Endothelial cell of umbilical vein (primary cell): ENCODE measurements around the gene CPEB2. TPM values are rescaled to one million over a fixed set of nuclear protein-coding genes. Genes with fewer than 3 reads are reported as not detected.

ENCODE experiments used
- BruUV-seq: library from RNA; stranded (reverse); fragments of 400-500 nt; replicated peaks from 2 replicates; lab custom pipeline; 2021; lab: Mats Ljungman, UMichigan
- CTCF ChIA-PET: fragments of 300-600, 350-600 bp; sonication (Branson Sonifier 250); formaldehyde crosslinking; loops from one replicate; lab custom pipeline; 2021; ENCODE audit warnings: antibody characterized with exemption, inconsistent platforms; lab: Charles Lee
- POLR2A ChIA-PET: fragments of 300-600, 350-600 bp; sonication (Branson Sonifier 250); formaldehyde crosslinking; loops from one replicate; lab custom pipeline; 2021; ENCODE audit warnings: antibody characterized with exemption, inconsistent platforms; lab: Charles Lee
- DNase-seq: peaks from one replicate; pipeline ENCODE4 v3.0.0-alpha.2; 2011; ENCODE audit warnings: low read depth, low spot score
- FAIRE-seq: peaks from 2 replicates; lab custom pipeline; 2011; peaks lifted over from hg19 to GRCh38; lab: Jason Lieb, UNC
- H2AFZ ChIP-seq: 2 replicates; pipeline ENCODE4 v1.6.0; 2012; ENCODE audit warnings: low read depth, low read length, control low read depth, inconsistent platforms
- H3K27ac ChIP-seq: 2 replicates; pipeline ENCODE4 v1.5.1; 2011; ENCODE audit warnings: low read depth, mild to moderate bottlenecking, control low read depth, low read length, moderate library complexity; ENCODE audit not compliant: insufficient read depth
- H3K27me3 ChIP-seq, 2 experiments: 2 replicates each; pipeline versions ENCODE4 v1.6.0 to v1.6.1; 2011; ENCODE audit warnings: low read length in 2 of 2, mixed read lengths in 1 of 2; ENCODE audit not compliant: control insufficient read depth in 2 of 2, insufficient read depth in 2 of 2
- H3K36me3 ChIP-seq, 2 experiments: 2 replicates in 1 of 2; 3 replicates in 1 of 2; pipeline ENCODE4 v1.5.1; 2011; ENCODE audit warnings: low read length in 2 of 2, mild to moderate bottlenecking in 1 of 2, moderate library complexity in 1 of 2; ENCODE audit not compliant: control insufficient read depth in 2 of 2, insufficient read depth in 2 of 2; ENCODE audit errors: extremely low read depth in 1 of 2
- H3K4me1 ChIP-seq: 3 replicates; pipeline ENCODE4 v1.5.1; 2011; ENCODE audit warnings: mild to moderate bottlenecking, low read length; ENCODE audit not compliant: control insufficient read depth, insufficient read depth; ENCODE audit errors: extremely low read depth
- H3K4me2 ChIP-seq: 2 replicates; pipeline ENCODE4 v1.6.1; 2011; ENCODE audit warnings: low read length, control low read depth, mixed read lengths; ENCODE audit not compliant: insufficient read depth
- H3K4me3 ChIP-seq, 3 experiments: fragments of 200-600 bp in 1 of 3; sonication (generic), shearing (Covaris generic) in 1 of 3; replicated peaks in 1 of 3; 2 replicates each; pipeline ENCODE4 v1.5.1; 2011 to 2016; ENCODE audit warnings: control low read depth in 3 of 3, low read length in 3 of 3, mild to moderate bottlenecking in 2 of 3, inconsistent platforms in 1 of 3, low read depth in 1 of 3, moderate library complexity in 1 of 3; ENCODE audit not compliant: insufficient read depth in 1 of 3
- H3K79me2 ChIP-seq: 2 replicates; pipeline ENCODE4 v1.6.0; 2012; ENCODE audit warnings: low read length, inconsistent platforms; ENCODE audit not compliant: control insufficient read depth, insufficient read depth
- H3K9ac ChIP-seq: replicated peaks from 2 replicates; pipeline ENCODE3; 2011; ENCODE audit warnings: low read length, control low read depth; ENCODE audit not compliant: insufficient read depth; ENCODE audit errors: extremely low read depth
- H3K9me1 ChIP-seq: replicated peaks from 3 replicates; pipeline ENCODE4 v1.6.0; 2011; ENCODE audit warnings: mild to moderate bottlenecking, low read length; ENCODE audit not compliant: control insufficient read depth, insufficient read depth; ENCODE audit errors: extremely low read depth
- H3K9me3 ChIP-seq: replicated peaks from 2 replicates; pipeline ENCODE4 v1.5.1; 2012; ENCODE audit warnings: low read length, inconsistent platforms; ENCODE audit not compliant: control insufficient read depth, insufficient read depth
- H4K20me1 ChIP-seq: replicated peaks from 2 replicates; pipeline ENCODE3; 2011; ENCODE audit warnings: mild to moderate bottlenecking, low read length; ENCODE audit not compliant: control insufficient read depth, insufficient read depth; ENCODE audit errors: extremely low read depth
- EZH2 ChIP-seq: IDR thresholded peaks from 2 replicates; pipeline ENCODE4 v1.6.1; 2012; ENCODE audit warnings: borderline replicate concordance, low read depth, mild to moderate bottlenecking, moderate library complexity, low read length, inconsistent platforms; ENCODE audit not compliant: severe bottlenecking
- FOS ChIP-seq: IDR thresholded peaks from 2 replicates; pipeline ENCODE4 v1.6.1; 2011; ENCODE audit warnings: mild to moderate bottlenecking, low read length, moderate library complexity, borderline replicate concordance; ENCODE audit not compliant: insufficient read depth
- GATA2 ChIP-seq: IDR thresholded peaks from 2 replicates; pipeline ENCODE4 v1.7.0; 2011; ENCODE audit warnings: low read depth, mild to moderate bottlenecking, moderate library complexity, mixed read lengths, low read length; ENCODE audit not compliant: insufficient read length, insufficient read depth
- JUN ChIP-seq: IDR thresholded peaks from 2 replicates; pipeline ENCODE4 v1.6.1; 2011; ENCODE audit warnings: borderline replicate concordance, low read depth; ENCODE audit not compliant: insufficient read length, insufficient read depth
- MYC ChIP-seq: IDR thresholded peaks from one replicate; pipeline ENCODE4 v1.6.1; 2011; ENCODE audit warnings: mild to moderate bottlenecking, low read depth, low read length
- POLR2A ChIP-seq: IDR thresholded peaks from 2 replicates; pipeline ENCODE4 v1.6.1; 2012; ENCODE audit warnings: low read depth, mild to moderate bottlenecking, control low read depth, low read length
- POLR2AphosphoS5 ChIP-seq: IDR thresholded peaks from 2 replicates; pipeline ENCODE4 v1.6.1; 2012; ENCODE audit warnings: low read depth, mild to moderate bottlenecking, control low read depth, low read length, moderate library complexity; ENCODE audit not compliant: insufficient read depth
- dilution Hi-C: fragments of 300-500 bp; cut with MboI; formaldehyde crosslinking; loops from one replicate; pipeline ENCODE4 v1.15.0; 2019; ENCODE audit warnings: low sequenced_read_pairs; ENCODE audit not compliant: extremely low pct_ligation_motif_present
- intact Hi-C: fragments of 100-400 bp; cut with micrococcal nuclease; formaldehyde crosslinking; loops from one replicate; pipeline ENCODE4 v1.10.0; 2022
- polyA plus RNA-seq, 4 experiments: library from polyadenylated mRNA; depleted of rRNA in 3 of 4; stranded (reverse) in 3 of 4; unstranded in 1 of 4; fragments of >200 nt; gene quantifications; 2 replicates each; pipeline versions ENCODE4 v1.2.1 to v1.2.3, GENCODE V29; 2011 to 2012; ENCODE audit warnings: missing spikeins in 1 of 4
- total RNA-seq: library from RNA; stranded (reverse); gene quantifications from 2 replicates; pipeline ENCODE4 v1.2.3, GENCODE V29; 2021
- TF ChIP-seq, protein P1 (sequence below), 2 donors: IDR thresholded peaks; 1 replicate in 1 of 2; 2 replicates in 1 of 2; pipeline ENCODE4 v1.5.1; 2011; ENCODE audit warnings: low read length in 2 of 2, mild to moderate bottlenecking in 2 of 2, moderate library complexity in 2 of 2, control low read depth in 1 of 2, inconsistent platforms in 1 of 2, low read depth in 1 of 2; ENCODE audit not compliant: insufficient read depth in 1 of 2; ENCODE audit errors: extremely low read depth in 1 of 2
- TF ChIP-seq, protein P2 (sequence below): IDR thresholded peaks from 2 replicates; pipeline ENCODE4 v1.6.1; 2011; ENCODE audit not compliant: insufficient read depth, insufficient read length

CPEB2 gene
- total and polyA plus RNA-seq, 2 donors (not counting 3 experiments of a cell fraction or from before 2014, with no cell fraction given): 2.8 to 11.7 TPM

DNA sequence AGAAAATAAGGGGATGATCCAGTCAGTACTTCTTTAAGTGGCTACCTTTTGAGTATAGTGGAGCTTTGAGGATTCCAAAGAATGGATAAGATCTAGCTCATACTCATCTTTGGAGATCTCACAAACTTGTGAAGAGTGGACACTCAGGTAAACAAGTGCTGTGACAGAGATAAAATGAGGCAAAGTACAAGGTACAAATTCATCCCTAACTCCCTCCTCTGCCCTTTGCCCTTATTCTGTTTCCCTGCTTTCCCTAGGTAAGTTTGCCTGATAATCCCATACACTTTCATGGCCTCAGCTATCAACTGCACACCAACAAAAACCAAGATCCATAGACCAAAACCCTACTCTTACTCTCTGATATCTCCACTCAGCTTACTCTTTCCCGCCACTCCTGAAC lies 16.4 kb upstream of the CPEB2 start:
- no peaks in the 10 kb centered on the region for H4K20me1 ChIP-seq
- dilution Hi-C loops: no loop called here
- DNase-seq (no peak), FAIRE-seq (no peak)
- POLR2A ChIA-PET: no interaction called here
- no peaks in the 10 kb centered on the region for H3K36me3 ChIP-seq
- no peak overlapping the region for H2AFZ ChIP-seq
- TF ChIP-seq, protein P1, sequence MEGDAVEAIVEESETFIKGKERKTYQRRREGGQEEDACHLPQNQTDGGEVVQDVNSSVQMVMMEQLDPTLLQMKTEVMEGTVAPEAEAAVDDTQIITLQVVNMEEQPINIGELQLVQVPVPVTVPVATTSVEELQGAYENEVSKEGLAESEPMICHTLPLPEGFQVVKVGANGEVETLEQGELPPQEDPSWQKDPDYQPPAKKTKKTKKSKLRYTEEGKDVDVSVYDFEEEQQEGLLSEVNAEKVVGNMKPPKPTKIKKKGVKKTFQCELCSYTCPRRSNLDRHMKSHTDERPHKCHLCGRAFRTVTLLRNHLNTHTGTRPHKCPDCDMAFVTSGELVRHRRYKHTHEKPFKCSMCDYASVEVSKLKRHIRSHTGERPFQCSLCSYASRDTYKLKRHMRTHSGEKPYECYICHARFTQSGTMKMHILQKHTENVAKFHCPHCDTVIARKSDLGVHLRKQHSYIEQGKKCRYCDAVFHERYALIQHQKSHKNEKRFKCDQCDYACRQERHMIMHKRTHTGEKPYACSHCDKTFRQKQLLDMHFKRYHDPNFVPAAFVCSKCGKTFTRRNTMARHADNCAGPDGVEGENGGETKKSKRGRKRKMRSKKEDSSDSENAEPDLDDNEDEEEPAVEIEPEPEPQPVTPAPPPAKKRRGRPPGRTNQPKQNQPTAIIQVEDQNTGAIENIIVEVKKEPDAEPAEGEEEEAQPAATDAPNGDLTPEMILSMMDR (IDR thresholded peaks at IDR 0.05; ENCODE audit: extremely low read depth in 1 of 2, insufficient read depth in 1 of 2, low read depth in 1 of 2, low read length in 2 of 2): no peak
- TF ChIP-seq EZH2 (no peak), FOS (no peak), POLR2AphosphoS5 (no peak), JUN (no peak), GATA2 (no peak), POLR2A (no peak), MYC (no peak)
- TF ChIP-seq, protein P2, sequence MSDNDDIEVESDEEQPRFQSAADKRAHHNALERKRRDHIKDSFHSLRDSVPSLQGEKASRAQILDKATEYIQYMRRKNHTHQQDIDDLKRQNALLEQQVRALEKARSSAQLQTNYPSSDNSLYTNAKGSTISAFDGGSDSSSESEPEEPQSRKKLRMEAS: no peak
- H3K27ac ChIP-seq: no peak overlapping the region
- H3K9me1 ChIP-seq: no peaks in the 10 kb centered on the region
- no peaks in the 10 kb centered on the region for H3K79me2 ChIP-seq
- intact Hi-C loops: no loop called here
- H3K4me2 ChIP-seq: no peak overlapping the region
- no peak overlapping the region for H3K4me3 ChIP-seq
- no TSS peak for BruUV-seq
- H3K9ac ChIP-seq: no peak overlapping the region
- no peaks in the 10 kb centered on the region for H3K9me3 ChIP-seq
- no peaks in the 10 kb centered on the region for H3K4me1 ChIP-seq
- CTCF ChIA-PET: no interaction called here
- no peaks in the 10 kb centered on the region for H3K27me3 ChIP-seq
